HepG2 (cell line): ENCODE data around the gene SHANK3. TPM values are rescaled to one million over a fixed set of nuclear protein-coding genes. Genes with fewer than 3 reads are reported as not detected.
A peak's percentile ranks its signal among the peaks of the same experiment; 100 is the strongest.

Source experiments
- ARNTL ChIP-seq: sonication (generic); formaldehyde crosslinking; IDR thresholded peaks from 2 replicates; pipeline ENCODE4 v1.4.0; 2020; ENCODE audit warnings: mild to moderate bottlenecking, missing genetic modification reagents
- CHCHD3 ChIP-seq: sonication (generic); formaldehyde crosslinking; IDR thresholded peaks from 2 replicates; pipeline ENCODE4 v1.8.0; 2022; ENCODE audit warnings: mild to moderate bottlenecking, missing genetic modification reagents, moderate library complexity
- HOXA3 ChIP-seq: sonication (generic); formaldehyde crosslinking; IDR thresholded peaks from 2 replicates; pipeline ENCODE4 v1.5.0; 2020; ENCODE audit warnings: missing genetic modification reagents
- MIER2 ChIP-seq: IDR thresholded peaks from 2 replicates; pipeline ENCODE4 v1.6.1; 2016; ENCODE audit warnings: missing biosample characterization, missing genetic modification reagents
- NFKBIZ ChIP-seq: IDR thresholded peaks from 2 replicates; pipeline ENCODE4 v1.6.1; 2018; ENCODE audit warnings: missing genetic modification reagents, missing compliant biosample characterization
- NFYC ChIP-seq: IDR thresholded peaks from 2 replicates; pipeline ENCODE4 v1.6.1; 2016; ENCODE audit warnings: missing genetic modification reagents, missing compliant biosample characterization
- NKX3-1 ChIP-seq: sonication (generic); formaldehyde crosslinking; IDR thresholded peaks from 2 replicates; pipeline ENCODE4 v1.5.0; 2020; ENCODE audit warnings: missing genetic modification reagents
- NONO ChIP-seq, 2 experiments: fragments of 450-650 bp in 1 of 2; sonication (generic) in 1 of 2; formaldehyde crosslinking in 1 of 2; IDR thresholded peaks in 1 of 2; conservative IDR thresholded peaks in 1 of 2; 2 replicates each; pipeline versions ENCODE4 v1.6.1 to v1.8.0; 2017 to 2022; ENCODE audit warnings: mild to moderate bottlenecking in 1 of 2, missing genetic modification reagents in 1 of 2, moderate library complexity in 1 of 2
- ONECUT2 ChIP-seq: sonication (generic); formaldehyde crosslinking; IDR thresholded peaks from 2 replicates; pipeline ENCODE4 v1.4.0; 2020; ENCODE audit warnings: missing genetic modification reagents
- RFXAP ChIP-seq: sonication (generic); formaldehyde crosslinking; IDR thresholded peaks from 2 replicates; pipeline ENCODE4 v1.4.0; 2020; ENCODE audit warnings: missing genetic modification reagents, borderline replicate concordance
- SIN3A ChIP-seq: IDR thresholded peaks from 2 replicates; pipeline ENCODE4 v1.6.1; 2011; ENCODE audit warnings: low read depth, mild to moderate bottlenecking, control low read depth, low read length, borderline replicate concordance
- STAG1 ChIP-seq: sonication (generic); formaldehyde crosslinking; IDR thresholded peaks from 2 replicates; pipeline ENCODE4 v1.4.0; 2020; ENCODE audit warnings: missing genetic modification reagents
- TARDBP ChIP-seq: sonication (generic); formaldehyde crosslinking; IDR thresholded peaks from 2 replicates; pipeline ENCODE4 v1.8.0; 2022; ENCODE audit warnings: mild to moderate bottlenecking, missing genetic modification reagents
- TGIF2 ChIP-seq: IDR thresholded peaks from 2 replicates; pipeline ENCODE4 v1.6.1; 2016; ENCODE audit warnings: control low read depth, missing compliant biosample characterization
- XBP1 ChIP-seq: sonication (generic); formaldehyde crosslinking; IDR thresholded peaks from 2 replicates; pipeline ENCODE4 v1.5.0; 2020; ENCODE audit warnings: missing genetic modification reagents
- ZBTB38 ChIP-seq: sonication (generic); formaldehyde crosslinking; IDR thresholded peaks from 2 replicates; pipeline ENCODE4 v1.5.1; 2020; ENCODE audit warnings: mild to moderate bottlenecking, missing genetic modification reagents
- ZNF274 ChIP-seq: sonication (generic); formaldehyde crosslinking; IDR thresholded peaks from 2 replicates; pipeline ENCODE4 v1.5.1; 2020; ENCODE audit warnings: mild to moderate bottlenecking, missing genetic modification reagents
- ZNF317 ChIP-seq: sonication (generic); formaldehyde crosslinking; IDR thresholded peaks from 2 replicates; pipeline ENCODE4 v1.5.0; 2020; ENCODE audit warnings: mild to moderate bottlenecking, missing genetic modification reagents
- ZNF329 ChIP-seq: sonication (generic); formaldehyde crosslinking; IDR thresholded peaks from 2 replicates; pipeline ENCODE4 v1.9.0; 2021; ENCODE audit warnings: low read depth, mild to moderate bottlenecking, missing genetic modification reagents
- ZNF44 ChIP-seq: sonication (generic); formaldehyde crosslinking; IDR thresholded peaks from 2 replicates; pipeline ENCODE4 v1.5.1; 2020; ENCODE audit warnings: mild to moderate bottlenecking, missing genetic modification reagents
- ZNF468 ChIP-seq: sonication (generic); formaldehyde crosslinking; IDR thresholded peaks from 2 replicates; pipeline ENCODE4 v1.8.0; 2022; ENCODE audit warnings: mild to moderate bottlenecking, moderate library complexity, missing genetic modification reagents
- ZNF530 ChIP-seq: sonication (generic); formaldehyde crosslinking; IDR thresholded peaks from 2 replicates; pipeline ENCODE4 v1.5.0; 2020; ENCODE audit warnings: low read depth, mild to moderate bottlenecking, missing genetic modification reagents
- ZNF747 ChIP-seq: sonication (generic); formaldehyde crosslinking; IDR thresholded peaks from 2 replicates; pipeline ENCODE4 v1.8.1; 2023; ENCODE audit warnings: missing genetic modification reagents, mild to moderate bottlenecking, borderline replicate concordance
- ZSCAN30 ChIP-seq: sonication (generic); formaldehyde crosslinking; IDR thresholded peaks from 2 replicates; pipeline ENCODE4 v1.5.0; 2020; ENCODE audit warnings: mild to moderate bottlenecking, missing genetic modification reagents
- polyA plus RNA-seq, 8 experiments: library from polyadenylated mRNA; depleted of rRNA in 3 of 8; stranded (reverse) in 7 of 8; unstranded in 1 of 8; fragments of >200 nt; fragmentation: Illumina TruSeq in 4 of 8; extraction: Trizol in 4 of 8; gene quantifications; 2 replicates each; pipeline versions ENCODE4 v1.2.1 to v1.2.3, GENCODE V29; 2011 to 2016; ENCODE audit warnings: low read depth in 4 of 8, missing spikeins in 1 of 8, mixed read lengths in 1 of 8; ENCODE audit not compliant: insufficient read depth in 1 of 8
- total RNA-seq, 5 experiments: library from RNA; depleted of rRNA; stranded (reverse); fragments of >200 nt; fragmentation: Illumina TruSeq; extraction: Trizol; gene quantifications; 2 replicates each; pipeline ENCODE4 v1.2.3, GENCODE V29; 2016; ENCODE audit warnings: low read depth in 1 of 5
- TF ChIP-seq, protein P1 (sequence below): sonication (generic); formaldehyde crosslinking; IDR thresholded peaks from 2 replicates; pipeline ENCODE4 v1.5.1; 2020; ENCODE audit warnings: missing genetic modification reagents, mild to moderate bottlenecking, borderline replicate concordance
- TF ChIP-seq, protein P2 (sequence below): sonication (generic); formaldehyde crosslinking; conservative IDR thresholded peaks from 2 replicates; pipeline ENCODE4 v1.5.0; 2020; ENCODE audit warnings: missing genetic modification reagents
- TF ChIP-seq, protein P3 (sequence below): sonication (generic); formaldehyde crosslinking; IDR thresholded peaks from 2 replicates; pipeline ENCODE4 v1.4.0; 2020; ENCODE audit warnings: missing genetic modification reagents; ENCODE audit errors: not compliant biosample characterization

SHANK3 gene
- total and polyA plus RNA-seq, 2 of the 13 experiments (the other 11 are each of a cell fraction or from before 2014, with no cell fraction given) = 2.9 to 4.6 TPM

DNA sequence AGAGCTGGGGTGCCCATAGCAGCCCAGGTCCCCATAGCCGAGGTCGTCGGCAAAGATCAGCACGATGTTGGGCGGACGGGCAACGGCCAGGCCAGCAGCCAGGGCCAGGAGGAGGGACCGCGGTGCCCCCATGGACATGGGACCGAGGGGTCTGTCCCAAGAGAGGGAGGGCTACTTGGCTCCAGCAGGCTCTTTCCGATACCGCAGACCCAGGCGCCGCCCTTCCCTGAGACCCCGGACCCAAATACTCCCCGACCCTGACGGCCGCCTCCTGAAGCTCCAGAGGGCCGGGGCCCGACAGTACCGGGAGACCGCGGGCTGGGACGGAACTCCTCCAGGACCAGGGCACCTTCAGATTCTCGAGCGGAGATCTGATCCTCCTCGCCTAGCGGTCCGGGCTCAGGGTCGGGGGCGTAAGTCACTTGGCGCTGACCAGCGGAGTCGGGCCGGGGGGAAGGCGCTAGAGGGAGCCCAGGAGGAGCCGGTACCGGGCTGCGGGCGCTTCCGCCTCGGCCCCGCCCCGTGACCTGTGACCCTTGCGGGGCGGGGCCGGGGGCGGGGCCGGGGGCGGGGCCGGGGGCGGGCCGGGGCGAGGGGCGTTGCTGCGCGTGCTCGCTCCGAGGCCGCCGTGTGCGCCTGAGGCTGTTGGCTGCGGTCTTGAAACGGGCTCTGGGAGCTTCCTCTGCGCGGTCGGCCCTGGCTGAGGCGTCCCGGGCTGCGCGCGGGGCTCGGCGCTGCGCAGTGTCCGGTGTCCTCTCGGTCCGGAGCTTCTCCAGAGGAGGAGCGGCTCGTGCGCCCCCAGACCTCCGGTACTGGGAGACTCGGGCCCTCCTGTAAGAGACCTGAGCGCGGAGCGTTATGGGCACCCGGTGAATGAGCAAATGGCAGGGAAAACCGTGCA is 44.7 kb upstream of the SHANK3 start, which contains the start of gene ARSA (continued):
- TF ChIP-seq NONO (IDR thresholded peaks at IDR 0.05) = no peak
- peak; percentile 31; the same call in 1 of the 2 replicates for TF ChIP-seq NONO (CRISPR knock-in tag; conservative IDR thresholded peaks at IDR 0.05)
- no peak for TF ChIP-seq ZNF747 (CRISPR knock-in tag)
- no peak for TF ChIP-seq TARDBP
- 0 out of 2 replicates have a peak, but pooled peaks have one; percentile 44 for TF ChIP-seq TGIF2 (CRISPR knock-in tag)
- TF ChIP-seq ZNF468 = peak; percentile 6; the same call in 1 of the 2 replicates
- no peak for TF ChIP-seq NFKBIZ (CRISPR knock-in tag)
- TF ChIP-seq ZSCAN30 (CRISPR knock-in tag) = no peak
- peak; percentile 38; the same call in 1 of the 2 replicates for TF ChIP-seq NKX3-1 (CRISPR knock-in tag)
- peak; percentile 81 for TF ChIP-seq ZNF274 (CRISPR knock-in tag)
- TF ChIP-seq, protein P1, sequence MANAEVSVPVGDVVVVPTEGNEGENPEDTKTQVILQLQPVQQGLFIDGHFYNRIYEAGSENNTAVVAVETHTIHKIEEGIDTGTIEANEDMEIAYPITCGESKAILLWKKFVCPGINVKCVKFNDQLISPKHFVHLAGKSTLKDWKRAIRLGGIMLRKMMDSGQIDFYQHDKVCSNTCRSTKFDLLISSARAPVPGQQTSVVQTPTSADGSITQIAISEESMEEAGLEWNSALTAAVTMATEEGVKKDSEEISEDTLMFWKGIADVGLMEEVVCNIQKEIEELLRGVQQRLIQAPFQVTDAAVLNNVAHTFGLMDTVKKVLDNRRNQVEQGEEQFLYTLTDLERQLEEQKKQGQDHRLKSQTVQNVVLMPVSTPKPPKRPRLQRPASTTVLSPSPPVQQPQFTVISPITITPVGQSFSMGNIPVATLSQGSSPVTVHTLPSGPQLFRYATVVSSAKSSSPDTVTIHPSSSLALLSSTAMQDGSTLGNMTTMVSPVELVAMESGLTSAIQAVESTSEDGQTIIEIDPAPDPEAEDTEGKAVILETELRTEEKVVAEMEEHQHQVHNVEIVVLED = peak; percentile 32; the same call in 1 of the 2 replicates
- TF ChIP-seq HOXA3 (CRISPR knock-in tag) = peak; percentile 49; the same call in 1 of the 2 replicates
- no peak for TF ChIP-seq ZBTB38
- TF ChIP-seq, protein P2, sequence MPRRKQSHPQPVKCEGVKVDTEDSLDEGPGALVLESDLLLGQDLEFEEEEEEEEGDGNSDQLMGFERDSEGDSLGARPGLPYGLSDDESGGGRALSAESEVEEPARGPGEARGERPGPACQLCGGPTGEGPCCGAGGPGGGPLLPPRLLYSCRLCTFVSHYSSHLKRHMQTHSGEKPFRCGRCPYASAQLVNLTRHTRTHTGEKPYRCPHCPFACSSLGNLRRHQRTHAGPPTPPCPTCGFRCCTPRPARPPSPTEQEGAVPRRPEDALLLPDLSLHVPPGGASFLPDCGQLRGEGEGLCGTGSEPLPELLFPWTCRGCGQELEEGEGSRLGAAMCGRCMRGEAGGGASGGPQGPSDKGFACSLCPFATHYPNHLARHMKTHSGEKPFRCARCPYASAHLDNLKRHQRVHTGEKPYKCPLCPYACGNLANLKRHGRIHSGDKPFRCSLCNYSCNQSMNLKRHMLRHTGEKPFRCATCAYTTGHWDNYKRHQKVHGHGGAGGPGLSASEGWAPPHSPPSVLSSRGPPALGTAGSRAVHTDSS (CRISPR knock-in tag) = 0 out of 2 replicates have a peak, but pooled peaks have one; percentile 42
- no peak for TF ChIP-seq ZNF530 (CRISPR knock-in tag)
- 0 out of 2 replicates have a peak, but pooled peaks have one; percentile 14 for TF ChIP-seq ZNF317 (CRISPR knock-in tag)
- TF ChIP-seq ZNF329 (CRISPR knock-in tag) = peak; percentile 60; the same call in 1 of the 2 replicates
- peak; percentile 65; the same call in 1 of the 2 replicates for TF ChIP-seq SIN3A
- 0 out of 2 replicates have a peak, but pooled peaks have one; percentile 87 for TF ChIP-seq ZNF44 (CRISPR knock-in tag)
- 0 out of 2 replicates have a peak, but pooled peaks have one; percentile 3 for TF ChIP-seq XBP1 (CRISPR knock-in tag)
- TF ChIP-seq ONECUT2 (CRISPR knock-in tag) = no peak
- 0 out of 2 replicates have a peak, but pooled peaks have one; percentile 11 for TF ChIP-seq ARNTL (CRISPR knock-in tag)
- no peak for TF ChIP-seq NFYC (CRISPR knock-in tag)
- peak; percentile 60 for TF ChIP-seq STAG1
- TF ChIP-seq CHCHD3 = no peak
- TF ChIP-seq MIER2 (CRISPR knock-in tag) = no peak
- TF ChIP-seq RFXAP (CRISPR knock-in tag) = peak; percentile 40
- TF ChIP-seq, protein P3, sequence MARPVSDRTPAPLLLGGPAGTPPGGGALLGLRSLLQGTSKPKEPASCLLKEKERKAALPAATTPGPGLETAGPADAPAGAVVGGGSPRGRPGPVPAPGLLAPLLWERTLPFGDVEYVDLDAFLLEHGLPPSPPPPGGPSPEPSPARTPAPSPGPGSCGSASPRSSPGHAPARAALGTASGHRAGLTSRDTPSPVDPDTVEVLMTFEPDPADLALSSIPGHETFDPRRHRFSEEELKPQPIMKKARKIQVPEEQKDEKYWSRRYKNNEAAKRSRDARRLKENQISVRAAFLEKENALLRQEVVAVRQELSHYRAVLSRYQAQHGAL (CRISPR knock-in tag) = peak; percentile 12
